Neural cell (in vitro differentiated cells): ENCODE results near the gene EMD. TPM values are rescaled to one million over a fixed set of nuclear protein-coding genes. Genes with fewer than 3 reads are reported as not detected.

Source experiments
- H2AFZ ChIP-seq: fragments of 200-600, 300-800 bp; sonication (generic), shearing (Covaris generic); 2 replicates; pipeline ENCODE4 v1.6.0; 2014; ENCODE audit warnings: low read depth, mild to moderate bottlenecking, antibody characterized with exemption, low read length, moderate library complexity
- H3F3A ChIP-seq: fragments of 200-600 bp; shearing (Covaris generic); 2 replicates; pipeline ENCODE4 v1.6.1; 2016; ENCODE audit warnings: mild to moderate bottlenecking, moderate library complexity, mixed read lengths, antibody characterized with exemption, low read length; ENCODE audit not compliant: insufficient read depth, poor library complexity, severe bottlenecking
- H3K27ac ChIP-seq: fragments of 200-600, 300-800 bp; sonication (generic), shearing (Covaris generic); 2 replicates; pipeline ENCODE4 v1.5.1; 2014; ENCODE audit warnings: mild to moderate bottlenecking, low read length, moderate library complexity
- H3K27me3 ChIP-seq: fragments of 300-800, 200-600 bp; sonication (generic), shearing (Covaris generic); 2 replicates; pipeline ENCODE4 v1.6.0; 2014; ENCODE audit warnings: mild to moderate bottlenecking, low read depth, low read length, moderate library complexity; ENCODE audit not compliant: insufficient read depth
- H3K36me3 ChIP-seq: fragments of 300-800, 200-600 bp; sonication (generic), shearing (Covaris generic); 2 replicates; pipeline ENCODE4 v1.5.1; 2014; ENCODE audit warnings: mild to moderate bottlenecking, antibody characterized with exemption, low read length, moderate library complexity; ENCODE audit not compliant: insufficient read depth
- H3K4me2 ChIP-seq: fragments of 300-800, 200-600 bp; sonication (generic), shearing (Covaris generic); 2 replicates; pipeline ENCODE4 v1.6.0; 2014; ENCODE audit warnings: mild to moderate bottlenecking, low read length
- H3K4me3 ChIP-seq: fragments of 300-800, 200-600 bp; sonication (generic), shearing (Covaris generic); 2 replicates; pipeline ENCODE4 v1.5.1; 2014; ENCODE audit warnings: mild to moderate bottlenecking, low read length, moderate library complexity
- H3K79me2 ChIP-seq: fragments of 200-600 bp; shearing (Covaris generic); replicated peaks from 2 replicates; pipeline ENCODE4 v1.6.0; 2014; ENCODE audit warnings: mild to moderate bottlenecking, low read length, moderate library complexity; ENCODE audit not compliant: insufficient read depth
- H3K9ac ChIP-seq: fragments of 300-800, 200-600 bp; sonication (generic), shearing (Covaris generic); 2 replicates; pipeline ENCODE4 v1.6.1; 2016; ENCODE audit warnings: mild to moderate bottlenecking, low read length, mixed read lengths
- H3K9me2 ChIP-seq: fragments of 200-600 bp; shearing (Covaris generic); 2 replicates; pipeline ENCODE4 v1.6.1; 2016; ENCODE audit warnings: mild to moderate bottlenecking, low read length, mixed read lengths; ENCODE audit not compliant: insufficient read depth
- H3K9me3 ChIP-seq: fragments of 200-600, 300-800 bp; sonication (generic), shearing (Covaris generic); 2 replicates; pipeline ENCODE4 v1.6.1; 2016; ENCODE audit warnings: mild to moderate bottlenecking, mixed run types, low read length, moderate library complexity, mixed read lengths
- H4K20me1 ChIP-seq: fragments of 200-600 bp; shearing (Covaris generic); 2 replicates; pipeline ENCODE4 v1.6.1; 2016; ENCODE audit warnings: mild to moderate bottlenecking, mixed run types; ENCODE audit not compliant: insufficient read depth
- CTCF ChIP-seq: fragments of 450-650 bp; IDR thresholded peaks from 2 replicates; pipeline ENCODE4 v1.5.1; 2014; ENCODE audit warnings: antibody characterized with exemption, mild to moderate bottlenecking, moderate library complexity; ENCODE audit not compliant: poor library complexity, severe bottlenecking
- EP300 ChIP-seq: fragments of 450-650 bp; conservative IDR thresholded peaks from 2 replicates; pipeline ENCODE4 v1.6.1; 2014; ENCODE audit warnings: antibody characterized with exemption, mild to moderate bottlenecking, moderate library complexity; ENCODE audit not compliant: poor library complexity, severe bottlenecking
- EZH2 ChIP-seq: fragments of 200-600, 300-800 bp; shearing (Covaris generic), sonication (generic); IDR thresholded peaks from 2 replicates; pipeline ENCODE4 v1.6.1; 2014; ENCODE audit warnings: antibody characterized with exemption, low read length, borderline replicate concordance, mild to moderate bottlenecking; ENCODE audit not compliant: insufficient read depth, poor library complexity, severe bottlenecking
- MXI1 ChIP-seq: fragments of 450-650 bp; conservative IDR thresholded peaks from 2 replicates; pipeline ENCODE4 v1.6.1; 2014; ENCODE audit warnings: antibody characterized with exemption, mild to moderate bottlenecking; ENCODE audit not compliant: poor library complexity, severe bottlenecking
- POLR2AphosphoS5 ChIP-seq: IDR thresholded peaks from 2 replicates; pipeline ENCODE4 v1.6.1; 2012
- RAD21 ChIP-seq: fragments of 450-650 bp; conservative IDR thresholded peaks from 2 replicates; pipeline ENCODE4 v1.6.1; 2014; ENCODE audit warnings: antibody characterized with exemption, mild to moderate bottlenecking, moderate library complexity
- REST ChIP-seq: IDR thresholded peaks from 2 replicates; pipeline ENCODE4 v1.6.1; 2012; ENCODE audit warnings: borderline replicate concordance
- SMC3 ChIP-seq: fragments of 450-650 bp; conservative IDR thresholded peaks from 2 replicates; pipeline ENCODE4 v1.6.1; 2014; ENCODE audit warnings: antibody characterized with exemption, mild to moderate bottlenecking, moderate library complexity; ENCODE audit not compliant: poor library complexity
- TAF1 ChIP-seq: IDR thresholded peaks from 2 replicates; pipeline ENCODE4 v1.6.1; 2012; ENCODE audit warnings: low read depth
- polyA plus RNA-seq: library from polyadenylated mRNA; depleted of rRNA; stranded (reverse); fragments of >200 nt; gene quantifications from 2 replicates; pipeline ENCODE4 v1.2.3, GENCODE V29; 2014

EMD gene
- polyA plus RNA-seq, 1 donor from 2014 or later = 67.9 TPM

DNA sequence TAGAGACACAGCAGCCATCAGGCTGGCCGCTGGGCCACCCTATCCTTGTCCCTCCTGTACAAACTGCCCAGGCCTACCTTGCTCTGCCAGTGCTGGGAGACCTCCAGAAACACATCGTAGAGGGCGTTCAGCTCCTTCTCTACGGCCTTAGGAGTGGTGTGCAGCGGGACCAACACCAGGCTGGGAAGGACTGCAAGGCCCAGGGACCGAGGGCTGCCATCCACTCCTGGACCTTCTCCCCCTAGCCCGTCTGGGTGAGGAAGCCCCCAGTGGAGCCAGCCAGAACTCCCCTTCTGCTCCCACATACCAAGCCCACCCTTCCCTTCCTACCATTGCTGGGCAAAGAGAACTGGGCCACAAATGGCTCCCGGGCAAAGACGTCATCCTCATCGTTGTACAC lies 24.1 kb downstream of the EMD start:
- no peak overlapping the region for H3K4me2 ChIP-seq
- H3K36me3 ChIP-seq = no peaks in the 10 kb centered on the region
- H3K4me3 ChIP-seq = no peak overlapping the region
- no peaks in the 10 kb centered on the region for H3K27me3 ChIP-seq
- no peak overlapping the region for H3K9ac ChIP-seq
- TF ChIP-seq EP300 (no peak), TAF1 (no peak), CTCF (no peak)
- H3K9me2 ChIP-seq = no peaks in the 10 kb centered on the region
- H3K79me2 ChIP-seq = peaks cover 4% of the 10 kb centered on the region
- no peak overlapping the region for H3K27ac ChIP-seq
- no peaks in the 10 kb centered on the region for H3K9me3 ChIP-seq
- peaks cover 5% of the 10 kb centered on the region for H4K20me1 ChIP-seq
- H3F3A ChIP-seq = no peaks in the 10 kb centered on the region
- no peak overlapping the region for H2AFZ ChIP-seq

DNA sequence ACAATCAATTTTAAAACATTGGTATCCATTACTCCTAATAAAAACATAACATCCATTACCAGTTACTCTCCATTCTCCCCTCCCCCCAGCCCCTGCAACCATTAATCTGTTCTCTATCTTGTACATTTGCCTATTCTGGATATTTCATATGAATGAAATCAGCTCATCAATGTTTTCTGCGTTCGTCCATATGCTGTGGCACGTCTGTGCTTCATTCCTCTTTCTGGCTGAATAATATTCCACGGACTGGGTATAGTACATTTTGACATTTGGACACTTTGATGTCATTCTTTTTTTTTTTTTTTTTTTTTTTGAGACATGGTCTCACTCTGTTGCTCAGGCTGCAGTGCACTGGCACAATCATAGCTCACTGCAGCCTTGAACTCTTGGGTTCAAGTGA lies 24.8 kb downstream of the EMD start:
- Histone ChIP-seq H3K9ac (no peak overlapping the region), H2AFZ (no peak overlapping the region), H3K4me2 (no peak overlapping the region), H3K27me3 (no peaks in the 10 kb centered on the region), H3F3A (no peaks in the 10 kb centered on the region), H3K27ac (no peak overlapping the region), H3K79me2 (peaks cover 4% of the 10 kb centered on the region), H3K9me3 (no peaks in the 10 kb centered on the region), H3K9me2 (no peaks in the 10 kb centered on the region), H4K20me1 (peaks cover 4% of the 10 kb centered on the region), H3K36me3 (no peaks in the 10 kb centered on the region), H3K4me3 (no peak overlapping the region)
- no peak for TF ChIP-seq CTCF
- no peak for TF ChIP-seq POLR2AphosphoS5
- TF ChIP-seq EZH2 = no peak
- TF ChIP-seq REST = no peak
- TF ChIP-seq TAF1 = no peak
- TF ChIP-seq EP300 = no peak
- no peak for TF ChIP-seq SMC3
- TF ChIP-seq MXI1 = no peak
- TF ChIP-seq RAD21 = no peak
